Neural cell (in vitro differentiated cells): ENCODE results near the gene DOK7. TPM values are rescaled to one million over a fixed set of nuclear protein-coding genes. Genes with fewer than 3 reads are reported as not detected.

Experiments
- H2AFZ ChIP-seq: fragments of 200-600, 300-800 bp; sonication (generic), shearing (Covaris generic); 2 replicates; pipeline ENCODE4 v1.6.0; 2014; ENCODE audit warnings: low read depth, mild to moderate bottlenecking, antibody characterized with exemption, low read length, moderate library complexity
- H3F3A ChIP-seq: fragments of 200-600 bp; shearing (Covaris generic); 2 replicates; pipeline ENCODE4 v1.6.1; 2016; ENCODE audit warnings: mild to moderate bottlenecking, moderate library complexity, mixed read lengths, antibody characterized with exemption, low read length; ENCODE audit not compliant: insufficient read depth, poor library complexity, severe bottlenecking
- H3K27ac ChIP-seq: fragments of 200-600, 300-800 bp; sonication (generic), shearing (Covaris generic); 2 replicates; pipeline ENCODE4 v1.5.1; 2014; ENCODE audit warnings: mild to moderate bottlenecking, low read length, moderate library complexity
- H3K27me3 ChIP-seq: fragments of 300-800, 200-600 bp; sonication (generic), shearing (Covaris generic); 2 replicates; pipeline ENCODE4 v1.6.0; 2014; ENCODE audit warnings: mild to moderate bottlenecking, low read depth, low read length, moderate library complexity; ENCODE audit not compliant: insufficient read depth
- H3K36me3 ChIP-seq: fragments of 300-800, 200-600 bp; sonication (generic), shearing (Covaris generic); 2 replicates; pipeline ENCODE4 v1.5.1; 2014; ENCODE audit warnings: mild to moderate bottlenecking, antibody characterized with exemption, low read length, moderate library complexity; ENCODE audit not compliant: insufficient read depth
- H3K4me2 ChIP-seq: fragments of 300-800, 200-600 bp; sonication (generic), shearing (Covaris generic); 2 replicates; pipeline ENCODE4 v1.6.0; 2014; ENCODE audit warnings: mild to moderate bottlenecking, low read length
- H3K4me3 ChIP-seq: fragments of 300-800, 200-600 bp; sonication (generic), shearing (Covaris generic); 2 replicates; pipeline ENCODE4 v1.5.1; 2014; ENCODE audit warnings: mild to moderate bottlenecking, low read length, moderate library complexity
- H3K79me2 ChIP-seq: fragments of 200-600 bp; shearing (Covaris generic); replicated peaks from 2 replicates; pipeline ENCODE4 v1.6.0; 2014; ENCODE audit warnings: mild to moderate bottlenecking, low read length, moderate library complexity; ENCODE audit not compliant: insufficient read depth
- H3K9ac ChIP-seq: fragments of 300-800, 200-600 bp; sonication (generic), shearing (Covaris generic); 2 replicates; pipeline ENCODE4 v1.6.1; 2016; ENCODE audit warnings: mild to moderate bottlenecking, low read length, mixed read lengths
- H3K9me2 ChIP-seq: fragments of 200-600 bp; shearing (Covaris generic); 2 replicates; pipeline ENCODE4 v1.6.1; 2016; ENCODE audit warnings: mild to moderate bottlenecking, low read length, mixed read lengths; ENCODE audit not compliant: insufficient read depth
- H3K9me3 ChIP-seq: fragments of 200-600, 300-800 bp; sonication (generic), shearing (Covaris generic); 2 replicates; pipeline ENCODE4 v1.6.1; 2016; ENCODE audit warnings: mild to moderate bottlenecking, mixed run types, low read length, moderate library complexity, mixed read lengths
- H4K20me1 ChIP-seq: fragments of 200-600 bp; shearing (Covaris generic); 2 replicates; pipeline ENCODE4 v1.6.1; 2016; ENCODE audit warnings: mild to moderate bottlenecking, mixed run types; ENCODE audit not compliant: insufficient read depth
- EP300 ChIP-seq: fragments of 450-650 bp; conservative IDR thresholded peaks from 2 replicates; pipeline ENCODE4 v1.6.1; 2014; ENCODE audit warnings: antibody characterized with exemption, mild to moderate bottlenecking, moderate library complexity; ENCODE audit not compliant: poor library complexity, severe bottlenecking
- EZH2 ChIP-seq: fragments of 200-600, 300-800 bp; shearing (Covaris generic), sonication (generic); IDR thresholded peaks from 2 replicates; pipeline ENCODE4 v1.6.1; 2014; ENCODE audit warnings: antibody characterized with exemption, low read length, borderline replicate concordance, mild to moderate bottlenecking; ENCODE audit not compliant: insufficient read depth, poor library complexity, severe bottlenecking
- MXI1 ChIP-seq: fragments of 450-650 bp; conservative IDR thresholded peaks from 2 replicates; pipeline ENCODE4 v1.6.1; 2014; ENCODE audit warnings: antibody characterized with exemption, mild to moderate bottlenecking; ENCODE audit not compliant: poor library complexity, severe bottlenecking
- POLR2AphosphoS5 ChIP-seq: IDR thresholded peaks from 2 replicates; pipeline ENCODE4 v1.6.1; 2012
- REST ChIP-seq: IDR thresholded peaks from 2 replicates; pipeline ENCODE4 v1.6.1; 2012; ENCODE audit warnings: borderline replicate concordance
- SMC3 ChIP-seq: fragments of 450-650 bp; conservative IDR thresholded peaks from 2 replicates; pipeline ENCODE4 v1.6.1; 2014; ENCODE audit warnings: antibody characterized with exemption, mild to moderate bottlenecking, moderate library complexity; ENCODE audit not compliant: poor library complexity
- TAF1 ChIP-seq: IDR thresholded peaks from 2 replicates; pipeline ENCODE4 v1.6.1; 2012; ENCODE audit warnings: low read depth
- polyA plus RNA-seq: library from polyadenylated mRNA; depleted of rRNA; stranded (reverse); fragments of >200 nt; gene quantifications from 2 replicates; pipeline ENCODE4 v1.2.3, GENCODE V29; 2014

The DOK7 gene
- polyA plus RNA-seq, 1 donor from 2014 or later, result 0.66 TPM

- Histone ChIP-seq H3K4me2 (no peak overlapping the region), H3K27me3 (no peaks in the 10 kb centered on the region), H3K79me2 (no peaks in the 10 kb centered on the region), H2AFZ (no peak overlapping the region), H4K20me1 (no peaks in the 10 kb centered on the region), H3F3A (no peaks in the 10 kb centered on the region), H3K9me3 (no peaks in the 10 kb centered on the region), H3K4me3 (no peak overlapping the region), H3K27ac (no peak overlapping the region), H3K9ac (no peak overlapping the region), H3K9me2 (no peaks in the 10 kb centered on the region), H3K36me3 (no peaks in the 10 kb centered on the region)
- no peak for TF ChIP-seq REST
- TF ChIP-seq EZH2, result no peak
- no peak for TF ChIP-seq EP300
- no peak for TF ChIP-seq MXI1
Observed at GRCh38 chr4:3445829-3446545, 17.1 kb upstream of the DOK7 start.

GRCh38 chr4:3446631-3447320 lies 16.3 kb upstream of the DOK7 start:
- no peaks in the 10 kb centered on the region for H3K36me3 ChIP-seq

More at GRCh38 chr4:3446631-3447320, 16.3 kb upstream of the DOK7 start:
- Histone ChIP-seq H3K27me3 (no peaks in the 10 kb centered on the region), H3K4me3 (no peak overlapping the region), H2AFZ (no peak overlapping the region), H3K79me2 (no peaks in the 10 kb centered on the region), H4K20me1 (no peaks in the 10 kb centered on the region), H3K4me2 (no peak overlapping the region), H3F3A (no peaks in the 10 kb centered on the region), H3K9ac (no peak overlapping the region), H3K9me3 (no peaks in the 10 kb centered on the region), H3K27ac (no peak overlapping the region), H3K9me2 (no peaks in the 10 kb centered on the region)
- TF ChIP-seq MXI1 (no peak), POLR2AphosphoS5 (no peak), EZH2 (no peak), TAF1 (no peak), REST (no peak), SMC3 (no peak)
